Progenitor cell of endocrine pancreas (in vitro differentiated cells): ENCODE data around the gene FFAR3. TPM values are rescaled to one million over a fixed set of nuclear protein-coding genes. Genes with fewer than 3 reads are reported as not detected.

Experiments used
- DNase-seq: peaks from one replicate; pipeline ENCODE4 v3.0.0; 2021; ENCODE audit warnings: low spot score; ENCODE audit not compliant: unreplicated experiment
- H3K27ac Mint-ChIP-seq: 2 replicates; pipeline ENCODE4 v1.8.0; 2021; ENCODE audit warnings: mild to moderate bottlenecking, moderate library complexity, mixed read lengths
- H3K27me3 Mint-ChIP-seq: 2 replicates; pipeline ENCODE4 v1.8.0; 2021; ENCODE audit warnings: mixed read lengths
- H3K36me3 Mint-ChIP-seq: 2 replicates; pipeline ENCODE4 v1.8.0; 2022; ENCODE audit warnings: mixed read lengths; ENCODE audit not compliant: insufficient read depth
- H3K4me1 Mint-ChIP-seq: 2 replicates; pipeline ENCODE4 v1.8.0; 2021; ENCODE audit warnings: low read depth, mixed read lengths
- H3K4me3 Mint-ChIP-seq: 2 replicates; pipeline ENCODE4 v1.8.0; 2021; ENCODE audit warnings: low read depth, mild to moderate bottlenecking, moderate library complexity, mixed read lengths
- H3K9me3 Mint-ChIP-seq: 2 replicates; pipeline ENCODE4 v1.8.0; 2021; ENCODE audit warnings: low read depth, mixed read lengths
- total RNA-seq: library from RNA; stranded (reverse); gene quantifications from 2 replicates; pipeline ENCODE4 v1.2.1, GENCODE V29; 2021
- TF ChIP-seq, protein P1 (sequence below): fragments of 200-600 bp; sonication (generic); IDR thresholded peaks from one replicate; pipeline ENCODE4 v1.5.0; 2021; ENCODE audit warnings: antibody characterized with exemption, mild to moderate bottlenecking; ENCODE audit not compliant: unreplicated experiment

The FFAR3 gene
- total RNA-seq, 1 donor from 2014 or later, result not detected

DNA sequence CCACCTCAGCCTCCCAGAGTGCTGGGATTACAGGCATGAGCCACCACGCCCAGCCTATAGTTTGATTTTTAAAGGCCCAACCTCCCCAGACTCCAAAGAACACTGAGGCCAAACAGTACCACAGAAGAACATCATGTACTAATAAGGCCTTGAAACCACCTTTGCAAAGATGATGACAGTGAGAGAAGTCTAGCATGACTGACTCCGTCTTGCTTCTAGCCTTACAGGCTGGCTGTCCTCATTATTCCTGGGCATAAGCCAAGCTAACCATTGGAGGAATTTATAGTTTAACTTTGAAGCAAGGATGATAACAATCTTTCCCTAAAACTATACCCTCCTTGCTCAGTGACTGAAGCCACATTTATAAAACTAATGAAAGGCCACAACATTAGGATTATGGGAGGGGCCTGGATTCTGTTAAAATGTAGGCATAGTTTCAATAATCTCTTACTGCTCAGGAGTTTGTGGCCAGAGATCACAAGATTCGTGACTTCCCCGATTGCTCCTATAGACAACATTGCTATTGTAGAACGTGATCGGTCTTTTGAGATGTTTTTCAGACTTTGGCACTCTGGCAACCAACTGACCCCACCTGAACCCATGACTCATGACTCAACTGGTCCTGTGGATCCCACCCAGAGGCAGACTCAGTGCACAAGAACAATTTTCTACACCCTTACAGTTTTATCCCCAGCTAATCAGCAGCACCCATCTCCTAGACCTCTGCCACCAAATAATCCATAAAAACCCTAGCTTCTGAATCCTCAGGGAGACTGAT, 30.2 kb downstream of the FFAR3 start:
- DNase-seq, result no peak
- peaks cover 25% of the 10 kb centered on the region for H3K9me3 Mint-ChIP-seq
- no peaks in the 10 kb centered on the region for H3K4me1 Mint-ChIP-seq
- no peak overlapping the region for H3K4me3 Mint-ChIP-seq
- no peaks in the 10 kb centered on the region for H3K27me3 Mint-ChIP-seq
- H3K36me3 Mint-ChIP-seq, result peaks cover 4% of the 10 kb centered on the region
- no peak overlapping the region for H3K27ac Mint-ChIP-seq
- TF ChIP-seq, protein P1, sequence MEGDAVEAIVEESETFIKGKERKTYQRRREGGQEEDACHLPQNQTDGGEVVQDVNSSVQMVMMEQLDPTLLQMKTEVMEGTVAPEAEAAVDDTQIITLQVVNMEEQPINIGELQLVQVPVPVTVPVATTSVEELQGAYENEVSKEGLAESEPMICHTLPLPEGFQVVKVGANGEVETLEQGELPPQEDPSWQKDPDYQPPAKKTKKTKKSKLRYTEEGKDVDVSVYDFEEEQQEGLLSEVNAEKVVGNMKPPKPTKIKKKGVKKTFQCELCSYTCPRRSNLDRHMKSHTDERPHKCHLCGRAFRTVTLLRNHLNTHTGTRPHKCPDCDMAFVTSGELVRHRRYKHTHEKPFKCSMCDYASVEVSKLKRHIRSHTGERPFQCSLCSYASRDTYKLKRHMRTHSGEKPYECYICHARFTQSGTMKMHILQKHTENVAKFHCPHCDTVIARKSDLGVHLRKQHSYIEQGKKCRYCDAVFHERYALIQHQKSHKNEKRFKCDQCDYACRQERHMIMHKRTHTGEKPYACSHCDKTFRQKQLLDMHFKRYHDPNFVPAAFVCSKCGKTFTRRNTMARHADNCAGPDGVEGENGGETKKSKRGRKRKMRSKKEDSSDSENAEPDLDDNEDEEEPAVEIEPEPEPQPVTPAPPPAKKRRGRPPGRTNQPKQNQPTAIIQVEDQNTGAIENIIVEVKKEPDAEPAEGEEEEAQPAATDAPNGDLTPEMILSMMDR, result no peak

DNA sequence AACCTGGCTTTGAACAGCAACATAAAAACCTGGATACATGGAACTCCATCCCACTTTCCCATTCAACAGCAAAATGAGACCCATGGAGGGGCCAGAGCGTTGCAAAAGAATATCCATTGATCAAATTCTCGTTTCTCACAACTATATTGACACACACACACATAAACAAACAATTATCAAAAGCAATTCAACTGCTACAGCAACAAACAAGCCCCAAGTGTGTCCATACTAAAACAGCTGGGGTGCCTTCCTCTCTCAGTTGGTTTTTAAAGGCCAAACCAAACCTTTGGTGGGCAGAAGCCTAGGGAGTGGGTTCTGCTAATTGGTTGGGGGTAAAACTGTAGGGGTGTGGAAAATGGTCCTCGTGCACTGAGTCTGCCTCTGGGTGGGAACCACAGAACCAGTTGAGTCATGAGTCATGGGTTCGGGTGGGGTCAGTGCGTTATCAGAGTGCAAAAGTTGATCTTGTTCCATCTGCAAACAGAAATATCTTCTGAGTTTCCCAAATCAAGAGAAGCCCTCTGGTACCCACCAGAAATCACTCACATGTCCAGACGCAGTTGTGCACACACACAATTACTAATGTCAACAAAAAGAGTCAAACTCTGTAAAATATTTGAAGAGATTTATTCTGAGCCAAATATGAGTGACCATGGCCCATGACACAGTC, 31.1 kb downstream of the FFAR3 start:
- Mint-ChIP-seq H3K9me3 (peaks cover 25% of the 10 kb centered on the region), H3K36me3 (peaks cover 4% of the 10 kb centered on the region), H3K27ac (no peak overlapping the region), H3K4me1 (no peaks in the 10 kb centered on the region), H3K27me3 (no peaks in the 10 kb centered on the region), H3K4me3 (no peak overlapping the region)
- DNase-seq, result no peak
- TF ChIP-seq, protein P1, result no peak

DNA sequence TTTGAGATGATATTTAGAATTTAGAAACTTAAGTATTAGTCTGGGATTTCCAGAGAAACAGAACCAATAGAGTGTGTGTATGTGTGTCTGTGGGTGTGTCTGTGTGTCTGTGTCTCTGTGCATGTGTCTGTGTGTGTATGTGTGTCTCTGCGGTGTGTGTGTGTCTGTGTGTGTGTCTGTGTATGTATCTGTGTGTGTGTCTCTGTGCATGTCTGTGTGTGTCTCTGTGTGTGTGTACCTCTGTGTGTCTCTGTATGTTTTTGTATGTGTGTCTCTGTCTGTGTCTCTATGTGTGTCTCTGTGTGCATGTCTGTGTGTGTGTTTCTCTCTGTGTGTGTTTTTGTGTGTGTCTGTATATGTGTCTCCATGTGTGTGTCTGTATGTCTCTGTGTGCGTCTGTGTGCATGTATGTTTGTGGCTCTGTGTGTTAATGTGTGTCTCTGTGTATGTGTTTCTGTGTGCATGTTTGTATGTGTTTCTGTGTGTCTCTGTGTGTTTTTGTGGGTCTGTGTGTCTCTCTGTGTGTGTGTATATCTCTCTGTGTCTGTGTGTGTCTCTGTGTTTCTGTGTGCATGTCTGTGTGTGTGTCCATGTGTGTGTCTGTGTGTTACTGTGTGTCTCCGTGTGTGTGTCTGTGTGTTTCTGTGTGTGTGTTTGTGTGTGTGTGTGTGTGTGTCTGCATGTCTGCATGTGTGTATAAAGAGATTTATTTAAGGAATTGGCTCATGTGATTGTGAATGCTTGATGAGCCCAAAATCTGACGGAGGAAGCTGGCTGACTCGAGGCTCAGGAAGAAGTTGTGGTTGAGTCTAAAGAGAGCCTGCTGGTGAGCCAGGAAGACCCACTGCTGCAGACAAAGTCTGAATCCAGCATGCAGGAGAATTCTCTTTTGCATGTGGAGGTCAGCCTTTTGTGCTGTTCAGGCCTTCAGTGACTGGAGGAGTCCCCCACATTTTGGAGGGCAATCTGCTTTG, 34.8 kb downstream of the FFAR3 start:
- H3K9me3 Mint-ChIP-seq, result peaks cover 14% of the 10 kb centered on the region
- H3K27ac Mint-ChIP-seq, result no peak overlapping the region
- H3K4me1 Mint-ChIP-seq, result peaks cover 1% of the 10 kb centered on the region
- no peaks in the 10 kb centered on the region for H3K27me3 Mint-ChIP-seq
- H3K36me3 Mint-ChIP-seq, result no peaks in the 10 kb centered on the region
- TF ChIP-seq, protein P1, result no peak
- no peak overlapping the region for H3K4me3 Mint-ChIP-seq
- no peak for DNase-seq

DNA sequence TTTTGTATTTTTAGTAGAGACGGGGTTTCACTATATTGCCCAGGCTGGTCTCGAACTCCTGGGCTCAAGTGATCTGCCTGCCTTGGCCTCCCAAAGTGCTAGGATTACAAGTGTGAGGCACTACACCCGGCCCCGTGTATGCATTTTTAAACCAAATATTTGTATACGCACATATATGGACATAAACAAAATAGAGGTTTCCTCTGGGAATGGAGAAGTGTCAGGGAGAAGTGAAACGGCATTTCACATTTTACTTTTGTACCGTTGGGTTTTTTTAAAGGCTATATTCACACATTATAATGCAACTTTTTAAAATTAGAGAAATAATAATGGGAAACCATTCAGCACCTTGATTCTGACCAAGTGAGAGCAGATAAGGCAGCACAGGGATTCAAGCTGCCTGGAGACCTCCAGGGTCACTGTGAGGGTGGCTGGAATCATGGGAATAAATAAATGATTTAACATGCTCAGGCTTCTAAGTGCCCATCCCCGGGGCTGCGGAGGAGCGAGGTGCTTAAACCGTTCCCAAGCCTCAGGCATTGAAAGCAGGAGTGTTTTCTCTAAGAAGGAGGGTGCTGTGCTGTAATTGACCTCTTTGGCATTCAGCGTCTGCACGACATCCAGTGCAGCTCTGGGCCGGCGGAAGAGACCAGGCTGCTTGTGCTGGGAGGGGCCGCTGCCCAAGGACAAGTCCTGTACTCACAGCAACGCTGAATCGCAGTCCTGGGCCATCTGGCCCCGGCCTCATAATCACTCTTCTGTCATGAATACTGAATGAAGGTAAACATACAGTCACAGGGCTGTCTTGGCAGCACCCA, 37.3 kb downstream of the FFAR3 start:
- peak; percentile 13 for DNase-seq
- no peak overlapping the region for H3K27ac Mint-ChIP-seq
- no peak overlapping the region for H3K4me3 Mint-ChIP-seq
- no peaks in the 10 kb centered on the region for H3K27me3 Mint-ChIP-seq
- no peaks in the 10 kb centered on the region for H3K9me3 Mint-ChIP-seq
- H3K36me3 Mint-ChIP-seq, result no peaks in the 10 kb centered on the region
- peaks cover 1% of the 10 kb centered on the region for H3K4me1 Mint-ChIP-seq
- TF ChIP-seq, protein P1, result no peak
